GM18951 (cell line): Measurements from ENCODE around the gene MREG.
A peak's percentile ranks its signal among the peaks of the same experiment; 100 is the strongest.

Source experiments
- POLR2A ChIP-seq: IDR thresholded peaks from 4 replicates; pipeline ENCODE4 v1.6.1; 2011; ENCODE audit warnings: mild to moderate bottlenecking; ENCODE audit not compliant: insufficient read length, insufficient read depth; ENCODE audit errors: extremely low read depth
- in situ Hi-C: fragments of 300-500 bp; cut with MboI; formaldehyde crosslinking; loops from one replicate; pipeline ENCODE4 v1.12.0; 2022; ENCODE audit warnings: low sequenced_read_pairs, mixed read lengths, inconsistent platforms; ENCODE audit not compliant: unreplicated experiment

The MREG gene, protein sequence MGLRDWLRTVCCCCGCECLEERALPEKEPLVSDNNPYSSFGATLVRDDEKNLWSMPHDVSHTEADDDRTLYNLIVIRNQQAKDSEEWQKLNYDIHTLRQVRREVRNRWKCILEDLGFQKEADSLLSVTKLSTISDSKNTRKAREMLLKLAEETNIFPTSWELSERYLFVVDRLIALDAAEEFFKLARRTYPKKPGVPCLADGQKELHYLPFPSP

DNA sequence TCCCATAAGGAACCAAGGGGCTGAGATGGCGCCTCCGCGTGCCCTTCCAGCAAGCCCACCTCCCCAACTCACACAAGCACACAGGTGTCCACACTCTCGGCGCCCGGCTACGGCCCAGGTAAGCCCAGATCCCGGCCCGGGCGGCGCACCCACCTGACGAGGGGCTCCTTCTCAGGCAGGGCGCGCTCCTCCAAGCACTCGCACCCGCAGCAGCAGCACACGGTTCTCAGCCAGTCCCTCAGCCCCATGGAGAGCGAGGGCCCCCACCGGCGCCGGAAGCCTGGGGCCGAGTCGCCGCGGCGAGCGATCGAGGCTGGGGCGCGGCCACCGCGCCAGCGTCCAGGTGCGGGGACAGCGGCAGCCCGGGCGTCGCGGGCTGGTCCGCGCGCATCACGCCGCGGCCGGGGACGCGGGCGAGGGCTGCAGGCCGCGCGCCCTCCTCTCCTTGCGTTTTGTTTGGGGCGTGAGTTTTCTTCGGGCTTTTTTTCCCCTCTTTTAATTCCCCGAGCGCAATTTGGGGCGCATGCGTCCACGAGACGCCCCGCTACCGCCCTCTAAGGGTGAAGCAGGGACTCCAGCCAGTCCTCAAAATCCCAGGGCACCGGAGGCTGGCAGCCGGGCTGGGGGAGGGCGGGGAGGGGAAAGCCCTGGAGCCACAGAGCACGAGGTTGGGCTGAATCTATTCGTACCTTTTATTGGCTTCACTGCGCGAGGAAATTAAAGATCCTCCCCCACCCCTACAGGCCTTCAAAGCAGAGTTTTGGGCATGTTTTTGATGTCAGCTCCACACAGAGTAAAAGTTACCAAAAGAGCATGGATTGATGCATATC is at the start of gene MREG:
Gene MREG, minus strand, starts transcription at position 472 of the 830 bp plus-strand sequence. Its CDS starts 224 bp downstream, at position 248.
- TF ChIP-seq POLR2A: peak; percentile 75
- in situ Hi-C loops: no loop called here

DNA sequence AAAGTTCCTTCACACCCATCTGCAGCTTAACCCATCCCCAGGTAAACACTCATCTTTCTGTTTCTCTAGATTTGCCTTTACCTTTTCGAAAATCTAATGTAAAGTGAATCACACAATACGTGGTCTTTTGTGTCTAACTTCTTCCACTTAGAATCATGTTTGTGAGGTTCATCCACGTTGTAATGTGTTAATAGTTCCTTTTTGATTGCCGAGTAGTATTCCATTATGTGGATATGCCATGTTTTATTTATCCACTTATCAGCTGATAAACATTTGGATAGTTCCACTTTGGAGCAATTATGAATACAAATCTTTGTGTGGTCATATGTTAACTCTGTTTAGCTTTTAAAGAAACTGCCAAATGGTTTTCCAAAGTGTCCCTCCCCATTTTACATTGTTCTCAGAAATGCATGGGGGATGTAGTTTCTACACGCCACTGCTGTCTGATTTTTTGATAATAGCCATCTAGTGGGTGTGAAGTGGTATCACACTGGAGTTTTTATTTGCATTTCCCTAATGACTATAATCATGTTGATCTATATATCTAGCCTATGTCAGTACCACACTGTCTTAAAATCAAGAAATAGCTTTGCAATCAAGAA is 46.0 kb upstream of the MREG start:
- TF ChIP-seq POLR2A: no peak
- in situ Hi-C loops: no loop called here

DNA sequence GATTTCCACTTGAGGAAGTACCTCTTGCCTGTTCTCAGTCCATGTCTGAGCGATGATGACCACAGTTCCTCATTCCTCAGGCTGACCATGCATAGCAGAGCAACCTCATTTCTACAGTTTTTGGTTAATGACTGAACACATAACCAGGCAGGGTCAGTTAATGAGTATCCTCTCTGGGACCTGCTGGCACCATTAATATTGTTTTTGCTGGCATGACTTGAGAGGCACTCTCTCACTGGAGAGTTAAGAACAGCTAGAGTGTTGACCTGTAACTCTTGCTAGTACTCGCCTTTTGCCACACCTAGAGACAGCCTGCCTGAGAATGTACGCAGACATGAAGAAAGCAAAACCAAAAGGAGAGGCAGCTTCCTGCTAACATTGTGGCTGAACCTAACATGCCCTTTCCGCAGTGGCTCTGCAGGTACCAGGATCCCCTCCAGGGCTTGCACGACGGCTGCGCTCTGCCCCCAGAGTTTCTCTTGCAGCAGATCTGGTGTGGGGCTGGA is 44.4 kb upstream of the MREG start:
- in situ Hi-C loops: no loop called here
- TF ChIP-seq POLR2A: peak; percentile 52

DNA sequence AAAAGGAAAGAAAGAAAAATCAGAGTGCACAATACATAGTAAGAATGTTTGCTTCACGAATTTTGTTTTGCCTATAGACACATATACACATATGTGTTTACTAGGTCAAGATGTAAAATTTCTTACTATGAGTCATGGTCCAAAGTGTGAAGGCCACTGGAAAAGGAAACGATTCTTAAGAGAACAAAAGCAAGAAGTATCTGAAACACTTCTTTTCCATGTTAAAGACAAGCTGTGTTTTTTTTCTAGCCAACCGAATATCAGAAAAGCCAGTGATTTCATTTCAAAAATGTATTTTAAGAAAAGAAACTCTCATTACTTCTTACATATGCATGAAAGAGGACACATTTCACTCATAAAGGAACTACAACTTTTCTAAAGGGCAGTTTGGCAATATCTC is 43.4 kb upstream of the MREG start:
- in situ Hi-C loops: no loop called here
- TF ChIP-seq POLR2A: no peak

DNA sequence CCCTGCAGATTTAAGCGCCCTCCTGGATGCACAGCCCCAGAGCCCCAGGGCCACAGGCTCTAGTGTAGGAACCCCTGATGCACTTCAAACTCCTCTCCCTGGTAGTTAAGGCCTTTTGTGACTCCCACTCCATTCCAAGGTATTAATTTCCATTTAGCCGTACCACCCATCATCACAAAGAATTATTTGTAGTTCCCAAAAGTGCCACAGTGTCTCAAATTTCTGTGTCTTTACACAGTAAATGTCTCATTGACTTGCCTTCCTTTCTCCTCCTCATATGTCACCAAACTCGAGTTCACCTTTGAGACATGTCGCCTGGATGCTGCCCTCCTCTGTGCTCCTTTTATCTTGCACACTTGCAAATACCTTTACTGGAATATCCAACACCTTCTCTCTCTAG is 42.3 kb upstream of the MREG start:
- in situ Hi-C loops: no loop called here
- TF ChIP-seq POLR2A: no peak

DNA sequence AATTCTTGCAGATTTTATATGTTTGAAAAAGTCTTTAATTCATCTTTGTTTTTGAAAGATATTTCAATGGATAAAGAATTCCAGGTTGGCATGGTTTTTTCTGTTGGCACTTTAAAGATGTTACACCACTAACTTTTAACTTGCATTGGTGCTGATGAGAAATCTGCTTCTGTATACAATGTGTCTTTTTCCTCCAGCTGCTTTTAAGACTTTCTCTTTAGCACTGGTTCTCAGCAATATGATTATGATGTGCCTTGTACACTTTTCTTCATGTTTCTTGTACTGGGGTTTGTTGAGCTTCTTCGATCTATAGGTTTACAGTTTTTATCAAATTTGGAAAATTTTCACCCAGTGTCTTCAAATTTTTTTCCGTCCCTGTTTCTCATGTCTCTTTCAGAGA is 39.1 kb upstream of the MREG start:
- in situ Hi-C loops: no loop called here
- TF ChIP-seq POLR2A: no peak

DNA sequence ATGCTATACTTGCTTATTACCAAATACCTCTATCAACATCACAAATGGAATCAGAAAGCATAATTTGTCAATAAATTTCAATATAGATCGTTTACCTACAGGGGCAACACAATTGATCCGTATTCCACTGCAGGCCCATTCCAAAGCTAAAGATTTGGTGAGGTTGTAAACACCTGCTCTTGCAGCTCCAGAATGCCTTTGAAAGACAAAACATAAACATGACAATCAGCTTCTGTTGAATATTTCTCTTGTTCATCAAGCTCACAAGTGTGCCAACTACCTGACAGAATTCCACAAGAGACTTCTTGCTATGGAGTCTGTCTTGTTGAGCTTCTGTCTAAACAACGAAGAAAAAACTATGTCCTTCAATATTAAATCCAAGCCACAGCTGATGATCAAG is 38.0 kb upstream of the MREG start:
- no peak for TF ChIP-seq POLR2A
- in situ Hi-C loops: no loop called here

DNA sequence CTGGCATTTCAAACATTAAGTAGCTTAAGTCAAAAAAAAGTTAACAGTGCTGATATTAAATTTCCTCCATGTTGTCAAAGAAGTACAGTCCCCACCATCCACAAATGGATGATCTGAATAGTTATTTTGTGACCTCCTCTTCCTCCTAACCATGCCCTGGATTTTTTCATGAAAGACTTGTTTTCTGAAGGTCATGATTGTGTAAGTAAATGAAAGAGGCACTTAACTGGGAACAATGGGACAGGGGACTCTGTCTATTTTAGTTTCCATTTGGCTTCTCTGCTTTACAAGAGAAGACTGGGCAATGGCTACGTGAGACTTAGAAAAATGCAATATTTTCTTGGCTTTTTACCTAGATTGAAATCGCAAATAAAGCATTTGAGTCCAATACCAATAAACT is 36.1 kb upstream of the MREG start:
- TF ChIP-seq POLR2A: no peak
- in situ Hi-C loops: no loop called here

DNA sequence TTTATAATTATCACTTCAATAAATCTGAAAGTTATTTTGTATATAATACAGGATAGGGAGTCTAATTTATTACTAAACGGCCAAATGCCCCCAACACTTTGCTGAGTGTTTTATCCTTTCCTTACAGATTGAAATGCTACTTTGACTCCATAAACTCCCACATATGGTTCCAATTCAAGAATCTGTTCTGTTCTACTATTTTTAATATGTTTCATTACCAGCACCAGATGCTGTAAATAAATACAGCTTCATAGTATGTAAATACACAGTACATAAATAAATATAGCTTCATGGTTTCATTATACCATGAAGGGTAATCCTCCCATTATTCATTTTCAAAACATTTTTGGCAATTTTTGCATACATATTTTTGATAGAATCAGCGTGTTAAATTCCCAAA is 34.0 kb upstream of the MREG start:
- in situ Hi-C loops: no loop called here
- TF ChIP-seq POLR2A: no peak

DNA sequence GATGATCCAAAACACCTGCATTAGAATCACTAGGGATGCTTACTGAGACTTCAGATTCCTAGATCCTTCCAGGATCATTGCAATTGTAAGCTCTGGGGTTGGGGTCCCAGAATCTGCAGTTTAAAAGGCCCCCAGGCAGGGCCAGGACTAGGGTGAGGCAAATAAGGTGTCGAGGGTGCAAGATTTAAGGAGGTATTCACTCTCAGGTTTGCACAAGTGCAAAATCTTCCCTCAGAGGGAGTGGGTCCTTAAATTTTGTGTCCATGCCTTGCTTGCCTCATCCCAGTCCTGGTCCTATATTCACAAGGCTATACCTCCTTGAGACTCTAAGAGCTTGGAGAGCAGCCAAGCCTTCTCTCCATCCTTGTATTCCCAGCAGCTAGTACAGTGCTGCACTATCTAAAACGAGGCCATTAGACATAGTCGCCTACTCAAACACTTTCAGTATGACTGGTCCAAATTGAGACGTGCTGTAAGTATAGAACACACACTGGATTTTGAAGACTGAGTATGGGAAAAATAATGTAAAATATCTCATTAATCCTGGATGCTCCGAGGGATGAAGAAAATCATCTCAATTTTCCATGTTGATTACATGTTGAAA is 31.6 kb upstream of the MREG start:
- TF ChIP-seq POLR2A: no peak
- in situ Hi-C loops: no loop called here

DNA sequence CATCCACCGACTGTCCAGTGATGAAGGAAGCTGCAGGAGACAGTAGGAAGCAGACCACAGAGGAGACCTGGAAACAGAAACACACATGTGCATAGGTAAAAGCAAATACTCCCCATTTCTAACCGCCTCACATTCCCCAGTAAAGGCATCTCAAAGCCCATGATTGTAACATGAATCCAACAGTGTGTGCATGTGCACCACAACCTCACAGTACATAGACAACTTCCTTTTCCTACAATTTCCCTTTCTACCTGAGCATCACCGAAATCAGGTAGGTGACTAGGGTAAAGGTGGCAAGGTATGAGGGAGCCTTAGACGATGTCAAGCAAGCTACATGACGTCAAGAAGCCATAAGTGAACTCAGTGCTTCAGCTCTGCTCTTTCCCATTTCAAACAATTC is 30.6 kb upstream of the MREG start:
- no peak for TF ChIP-seq POLR2A
- in situ Hi-C loops: no loop called here

DNA sequence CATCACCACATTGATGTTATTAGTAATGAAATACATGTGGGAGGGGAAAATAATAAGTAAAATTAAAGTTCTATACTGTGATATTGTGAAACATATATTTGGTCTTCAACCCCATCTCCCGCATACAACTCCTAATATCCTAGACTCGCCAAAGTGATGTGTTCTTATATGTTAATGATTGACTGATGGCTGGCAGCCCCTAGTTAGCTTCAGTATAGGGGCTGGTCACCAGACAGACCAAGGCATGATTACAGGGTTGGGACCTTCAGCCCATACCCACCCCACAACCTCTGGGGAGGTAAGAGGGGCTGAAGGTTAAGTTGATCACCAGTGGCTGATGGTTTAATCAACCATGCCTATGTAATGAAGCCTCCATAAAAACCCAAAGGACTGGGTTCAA is 28.1 kb upstream of the MREG start:
- in situ Hi-C loops: no loop called here
- TF ChIP-seq POLR2A: no peak

DNA sequence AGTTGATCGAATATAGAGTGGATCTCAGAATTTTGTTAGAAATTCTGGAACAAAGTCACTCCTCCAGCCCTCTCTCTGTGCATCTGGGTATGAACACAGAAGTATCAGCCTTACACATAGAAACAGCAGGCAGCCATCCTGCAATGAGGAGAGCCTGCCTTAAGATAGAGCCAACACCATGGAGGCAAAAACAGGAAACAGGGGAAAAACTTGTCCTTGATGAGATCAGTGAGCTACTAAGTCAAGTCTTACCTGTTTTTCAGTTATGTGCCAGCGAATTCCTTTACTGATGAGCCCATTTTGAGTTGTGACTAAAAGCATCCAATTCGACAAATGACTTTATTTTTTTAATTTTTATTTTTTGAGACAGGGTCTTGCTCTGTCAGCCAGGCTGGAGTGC is 26.6 kb upstream of the MREG start:
- TF ChIP-seq POLR2A: no peak
- in situ Hi-C loops: no loop called here
